Measurements from ENCODE around the gene TUBGCP3. TPM values are rescaled to one million over a fixed set of nuclear protein-coding genes. Genes with fewer than 3 reads are reported as not detected.
A peak's percentile ranks its signal among the peaks of the same experiment; 100 is the strongest.

TUBGCP3 gene
- total RNA-seq, 1 donor, result 17.0 TPM

DNA sequence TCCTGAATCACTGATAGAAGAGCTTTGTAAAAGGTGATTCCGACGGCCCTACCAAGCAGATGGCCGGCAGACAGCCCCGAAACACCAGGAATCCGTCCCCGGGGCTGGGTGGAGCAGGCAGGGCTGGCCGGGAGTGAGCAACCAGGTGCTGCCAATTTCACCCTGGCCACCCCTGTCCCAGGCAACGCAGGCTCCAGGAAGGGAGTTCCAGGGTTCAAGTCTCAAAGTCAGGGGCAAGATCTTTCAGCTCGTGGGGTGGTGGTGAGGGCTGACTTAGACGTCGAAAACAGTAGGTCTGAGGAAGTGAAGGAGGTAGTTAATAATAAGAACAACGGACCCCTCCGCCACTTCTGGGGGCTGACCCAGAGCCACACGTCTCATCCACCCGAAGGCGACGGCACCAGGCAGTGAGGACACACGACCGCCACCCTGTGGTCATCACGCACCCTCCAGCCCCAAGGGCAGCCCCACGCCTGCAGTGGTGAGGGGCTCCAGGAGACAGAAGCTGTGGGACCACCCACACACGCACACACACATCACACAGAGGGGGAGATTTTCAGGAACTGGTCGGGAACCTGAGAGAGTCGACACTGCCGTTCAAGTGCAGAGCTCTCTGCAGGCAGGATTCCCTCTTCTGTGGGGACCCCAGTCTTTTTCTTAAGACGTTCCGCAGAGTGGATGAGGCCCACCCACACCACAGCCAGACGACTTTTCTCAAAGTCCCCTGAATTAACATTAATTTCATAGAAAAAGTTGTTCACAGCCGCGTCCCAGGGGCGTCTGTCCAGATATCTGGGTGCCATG lies 144.6 kb downstream of the TUBGCP3 start:
- H3K4me2 ChIP-seq (ENCODE audit: insufficient read depth, low read length), result no peak overlapping the region
- H3K4me3 ChIP-seq (ENCODE audit: insufficient read depth, low read length), result no peak overlapping the region
- H2AFZ ChIP-seq (ENCODE audit: low read length), result no peak overlapping the region
- no peaks in the 10 kb centered on the region for H3K4me1 ChIP-seq (ENCODE audit: insufficient read depth, low read length)
- no peak overlapping the region for H3K27ac ChIP-seq (ENCODE audit: low read depth, low read length)
- H3K9me3 ChIP-seq (ENCODE audit: low read depth, low read length), result no peaks in the 10 kb centered on the region
- no peak for TF ChIP-seq CTCF (IDR thresholded peaks at IDR 0.05; ENCODE audit: extremely low read depth, low read depth, low read length)
- peak; percentile 87 for DNase-seq (ENCODE audit: insufficient read length, low spot score, missing footprints)
- H3K36me3 ChIP-seq (ENCODE audit: insufficient read depth, low read length), result no peaks in the 10 kb centered on the region
- peaks cover 9% of the 10 kb centered on the region for H3K27me3 ChIP-seq (ENCODE audit: insufficient read depth, low read length)
- H4K20me1 ChIP-seq (ENCODE audit: insufficient read depth, low read length), result no peaks in the 10 kb centered on the region
- H3K79me2 ChIP-seq (ENCODE audit: insufficient read depth, low read length), result no peaks in the 10 kb centered on the region

DNA sequence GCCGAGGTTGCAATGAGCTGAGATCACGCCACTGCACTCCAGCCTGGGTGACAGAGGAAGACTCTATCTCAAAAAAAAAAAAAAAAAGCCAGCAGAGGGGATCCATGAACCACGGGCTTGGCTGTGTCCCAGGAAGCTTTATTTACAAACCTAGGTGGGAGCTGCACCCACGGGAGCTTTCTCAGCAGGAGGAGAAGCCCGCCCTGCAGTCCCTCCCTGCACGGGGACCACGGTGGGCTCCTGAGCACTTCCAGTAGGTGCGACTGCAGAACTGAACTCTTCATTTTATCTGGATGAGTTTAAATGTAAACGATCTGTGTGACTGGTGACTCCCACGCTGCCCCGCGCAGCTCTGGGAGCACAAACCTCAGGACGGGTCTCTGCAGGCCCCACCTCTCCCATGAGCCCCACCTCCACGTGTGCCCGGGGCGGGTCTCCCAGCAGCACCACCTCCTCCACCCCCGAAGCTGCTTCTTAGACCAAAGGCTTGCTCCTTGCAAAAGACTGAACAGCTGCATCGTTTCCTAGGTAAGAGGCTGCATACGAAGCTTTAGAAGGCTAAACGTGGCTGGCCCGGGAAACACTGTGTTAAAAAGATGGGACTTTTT lies 145.4 kb downstream of the TUBGCP3 start:
- no peaks in the 10 kb centered on the region for H3K9me3 ChIP-seq (ENCODE audit: low read depth, low read length)
- H3K27ac ChIP-seq (ENCODE audit: low read depth, low read length), result no peak overlapping the region
- H3K4me3 ChIP-seq (ENCODE audit: insufficient read depth, low read length), result no peak overlapping the region
- H3K79me2 ChIP-seq (ENCODE audit: insufficient read depth, low read length), result no peaks in the 10 kb centered on the region
- H3K27me3 ChIP-seq (ENCODE audit: insufficient read depth, low read length), result peaks cover 9% of the 10 kb centered on the region
- H3K4me2 ChIP-seq (ENCODE audit: insufficient read depth, low read length), result no peak overlapping the region
- H3K36me3 ChIP-seq (ENCODE audit: insufficient read depth, low read length), result no peaks in the 10 kb centered on the region
- no peak for TF ChIP-seq CTCF (IDR thresholded peaks at IDR 0.05; ENCODE audit: extremely low read depth, low read depth, low read length)
- no peaks in the 10 kb centered on the region for H4K20me1 ChIP-seq (ENCODE audit: insufficient read depth, low read length)
- DNase-seq (ENCODE audit: insufficient read length, low spot score, missing footprints), result peak; percentile 88
- no peak overlapping the region for H2AFZ ChIP-seq (ENCODE audit: low read length)
- H3K4me1 ChIP-seq (ENCODE audit: insufficient read depth, low read length), result no peaks in the 10 kb centered on the region

DNA sequence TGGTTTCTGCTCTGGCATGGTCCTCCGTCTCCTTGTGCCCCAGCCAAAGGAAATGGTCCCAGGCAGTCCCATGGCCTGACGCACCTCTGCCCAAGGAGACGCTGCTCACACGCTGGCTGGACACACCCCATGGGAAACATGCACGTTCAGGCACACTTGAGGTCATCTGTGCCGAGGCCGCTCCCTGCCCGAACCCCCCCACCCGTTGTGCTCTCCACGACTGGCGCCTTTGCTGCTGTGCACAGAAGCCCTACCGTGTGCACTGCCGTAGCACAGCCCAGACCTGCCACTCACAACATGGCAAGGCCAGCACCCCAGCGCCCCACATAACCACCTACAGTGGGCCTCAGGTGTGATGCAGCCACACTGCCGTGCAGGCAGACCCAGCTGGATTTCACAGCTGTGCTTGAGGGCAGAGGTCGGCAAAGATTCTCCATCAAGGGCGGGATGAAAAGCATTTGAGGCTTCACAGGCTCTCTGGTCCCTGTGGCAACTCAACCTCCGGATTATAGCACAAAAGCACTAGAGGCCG lies 146.1 kb downstream of the TUBGCP3 start:
- no peaks in the 10 kb centered on the region for H4K20me1 ChIP-seq (ENCODE audit: insufficient read depth, low read length)
- peaks cover 9% of the 10 kb centered on the region for H3K27me3 ChIP-seq (ENCODE audit: insufficient read depth, low read length)
- no peak overlapping the region for H3K27ac ChIP-seq (ENCODE audit: low read depth, low read length)
- no peak overlapping the region for H2AFZ ChIP-seq (ENCODE audit: low read length)
- DNase-seq (ENCODE audit: insufficient read length, low spot score, missing footprints), result peak; percentile 44
- no peaks in the 10 kb centered on the region for H3K36me3 ChIP-seq (ENCODE audit: insufficient read depth, low read length)
- TF ChIP-seq CTCF (IDR thresholded peaks at IDR 0.05; ENCODE audit: extremely low read depth, low read depth, low read length), result no peak
- no peaks in the 10 kb centered on the region for H3K9me3 ChIP-seq (ENCODE audit: low read depth, low read length)
- no peak overlapping the region for H3K4me2 ChIP-seq (ENCODE audit: insufficient read depth, low read length)
- H3K4me3 ChIP-seq (ENCODE audit: insufficient read depth, low read length), result no peak overlapping the region
- H3K79me2 ChIP-seq (ENCODE audit: insufficient read depth, low read length), result no peaks in the 10 kb centered on the region
- H3K4me1 ChIP-seq (ENCODE audit: insufficient read depth, low read length), result no peaks in the 10 kb centered on the region

- Histone ChIP-seq H3K27ac (ENCODE audit: low read depth, low read length) (no peak overlapping the region), H3K36me3 (ENCODE audit: insufficient read depth, low read length) (no peaks in the 10 kb centered on the region), H3K4me2 (ENCODE audit: insufficient read depth, low read length) (no peak overlapping the region), H3K4me1 (ENCODE audit: insufficient read depth, low read length) (no peaks in the 10 kb centered on the region), H3K9me3 (ENCODE audit: low read depth, low read length) (no peaks in the 10 kb centered on the region), H3K27me3 (ENCODE audit: insufficient read depth, low read length) (peaks cover 9% of the 10 kb centered on the region), H3K4me3 (ENCODE audit: insufficient read depth, low read length) (no peak overlapping the region), H2AFZ (ENCODE audit: low read length) (no peak overlapping the region), H4K20me1 (ENCODE audit: insufficient read depth, low read length) (no peaks in the 10 kb centered on the region), H3K79me2 (ENCODE audit: insufficient read depth, low read length) (no peaks in the 10 kb centered on the region)
- peak; percentile 19 for DNase-seq (ENCODE audit: insufficient read length, low spot score, missing footprints)
- no peak for TF ChIP-seq CTCF (IDR thresholded peaks at IDR 0.05; ENCODE audit: extremely low read depth, low read depth, low read length)
Measured at GRCh38 chr13:112441226-112441625, 146.7 kb downstream of the TUBGCP3 start.

All from osteoblast (primary cell).